A549 treated with Hydrocortisone at 1 μM for 4 hours (cell line): ENCODE results near the gene TPM3. TPM values are rescaled to one million over a fixed set of nuclear protein-coding genes. Genes with fewer than 3 reads are reported as not detected.

Experiments
- total RNA-seq: library from RNA; stranded (reverse); fragments of 200-300 nt; extraction: Qiagen RNA extraction; gene quantifications from 5 replicates; pipeline ENCODE4 v1.2.3, GENCODE V29; 2022

Gene TPM3
- total RNA-seq, result 457 to 643 TPM (median 490 TPM) in 5 replicates

DNA sequence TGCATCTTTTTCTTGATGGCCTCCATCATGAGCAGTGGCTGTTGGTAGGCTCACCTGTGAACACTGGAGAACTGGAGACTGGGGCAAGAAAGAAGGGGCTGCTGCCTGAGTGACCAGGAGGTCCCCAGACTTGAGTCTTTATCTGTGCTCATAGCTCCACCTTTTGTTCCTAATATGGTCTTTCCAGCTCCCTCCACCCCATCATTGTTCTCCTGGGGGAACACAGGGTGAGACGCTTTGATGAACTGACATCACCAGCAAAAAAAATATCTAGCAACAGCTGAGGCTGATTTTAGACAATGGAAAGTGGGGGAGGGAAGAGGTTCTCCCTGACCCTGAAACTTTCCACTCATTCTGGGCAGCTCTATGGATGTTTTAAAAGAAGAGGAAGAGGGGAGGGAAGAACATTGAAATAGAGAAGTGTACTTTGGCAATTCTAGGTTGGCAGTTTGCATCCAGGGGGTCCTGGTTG, at the start of gene TPM3:
Gene TPM3, minus strand, starts transcription at position 111 of the 472 bp plus-strand sequence. Its CDS starts 82 bp downstream, at position 29.

DNA sequence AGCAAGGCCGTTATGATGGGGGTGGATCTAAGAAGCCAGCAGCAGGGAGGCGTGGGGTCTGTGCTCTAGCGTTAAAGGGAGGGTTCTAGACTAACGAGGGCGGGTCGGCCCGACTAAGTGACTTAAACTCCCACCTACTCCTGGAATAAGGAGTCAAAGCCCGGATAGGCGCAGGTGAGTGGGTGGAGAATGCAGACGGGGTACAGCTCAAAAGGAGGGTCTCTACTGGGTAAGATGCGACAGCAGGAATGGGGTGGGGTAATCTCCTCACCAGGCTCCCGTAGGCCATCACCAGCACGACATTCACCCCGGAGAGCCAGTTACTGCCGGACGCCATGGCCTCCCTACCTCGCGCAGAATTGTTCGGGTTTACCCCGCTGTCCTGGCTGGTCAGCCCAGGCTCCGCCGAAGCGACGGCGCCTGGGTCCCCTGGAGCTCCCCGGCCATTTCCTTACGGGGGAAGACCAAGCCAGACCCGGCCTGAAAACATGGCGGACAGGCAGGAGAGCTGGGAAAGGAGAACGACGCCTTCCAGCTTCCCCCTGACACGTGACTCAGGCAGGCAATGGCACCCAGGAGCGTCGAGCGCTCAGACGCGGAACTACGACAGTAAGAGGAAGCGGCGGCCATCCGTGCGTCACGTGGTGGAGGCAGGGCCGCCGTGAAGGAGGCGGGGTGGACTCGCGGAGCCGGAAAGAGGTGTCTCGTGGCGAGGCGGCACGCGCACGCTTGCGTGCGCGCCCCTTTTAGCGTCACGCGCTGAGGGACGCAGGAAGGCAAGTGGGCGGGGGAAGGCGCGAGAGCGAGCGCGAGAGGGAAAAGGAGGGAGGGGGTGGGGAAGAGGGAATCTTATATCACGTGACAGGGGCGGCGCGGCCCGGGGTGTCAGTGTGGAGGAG, 28.4 kb upstream of the TPM3 start, which contains the start of gene UBAP2L:
Gene UBAP2L, plus strand, starts transcription at position 885 of the 899 bp plus-strand sequence. CDS start 4,169 bp downstream, outside the sequence.

DNA sequence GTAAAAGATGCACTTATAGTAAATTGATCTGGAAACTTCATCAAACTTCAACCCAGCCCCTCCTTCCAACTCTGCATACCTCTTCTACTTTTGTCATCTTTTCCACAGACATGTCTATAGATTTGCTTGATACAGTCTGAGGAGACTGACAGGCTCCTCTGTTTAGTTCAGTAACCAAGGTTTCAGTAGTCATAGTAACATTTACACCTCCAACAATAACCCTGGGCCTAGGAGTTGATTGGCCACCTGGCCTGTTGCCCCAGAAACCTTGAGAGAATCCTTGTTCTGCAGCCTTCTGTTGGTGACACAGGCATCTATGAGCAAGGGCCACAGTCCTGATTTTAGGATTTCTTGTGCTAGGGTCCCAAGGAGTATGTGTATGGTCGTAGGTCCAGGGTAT, 14.3 kb upstream of the TPM3 start, which contains the start of gene CFAP141:
Gene CFAP141, minus strand, starts transcription at position 138 of the 400 bp plus-strand sequence. Its CDS starts 26 bp downstream, at position 112.

DNA sequence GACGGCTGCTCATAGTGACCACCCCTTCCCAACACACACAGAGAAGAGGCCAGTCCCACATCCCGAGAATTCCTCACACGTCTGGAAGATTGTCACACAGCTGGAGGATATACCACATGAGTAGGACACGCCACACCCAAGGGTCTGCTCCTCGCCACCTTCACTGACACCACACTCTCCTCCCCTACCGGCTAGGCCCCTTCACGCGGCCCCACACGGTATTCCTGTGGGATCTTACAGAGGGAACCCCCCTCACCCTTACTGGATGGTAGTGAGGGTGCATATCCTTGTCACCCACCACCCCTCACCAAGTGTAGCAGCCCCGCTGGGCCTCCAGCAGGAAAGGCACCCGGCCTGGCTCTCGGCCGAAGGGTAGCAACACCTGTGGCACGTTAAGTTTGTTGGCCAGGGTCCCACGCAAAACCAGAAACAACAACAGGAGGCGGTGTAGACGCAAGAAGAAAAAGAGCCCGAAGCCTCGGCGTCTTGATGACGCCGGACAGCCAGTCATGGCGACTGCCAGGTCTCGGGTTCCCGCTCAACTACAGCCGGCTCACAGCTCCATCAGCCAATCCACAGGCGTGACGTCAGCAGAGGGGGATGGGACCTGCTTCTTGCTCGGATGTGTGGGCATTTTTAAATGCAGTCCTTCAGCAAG, 37.2 kb downstream of the TPM3 start, which contains the start of gene NUP210L:
Gene NUP210L, minus strand, starts transcription at position 540 of the 658 bp plus-strand sequence.

Other genes starting within 250 kb of the TPM3 start
- 28.7 to 34.7 TPM (median 32.6 TPM) in 5 replicates for gene DENND4B, start 245.4 kb downstream of the TPM3 start, total RNA-seq
- gene CRTC2, start 233.5 kb downstream of the TPM3 start, total RNA-seq, result 35.0 to 40.6 TPM (median 35.8 TPM) in 5 replicates
- 160 to 170 TPM (median 162 TPM) in 5 replicates for gene SLC39A1, start 228.6 kb downstream of the TPM3 start, total RNA-seq
- gene CREB3L4, start 224.2 kb downstream of the TPM3 start, total RNA-seq, result 7.8 to 10.5 TPM (median 9.3 TPM) in 5 replicates
- gene JTB, start 214.4 kb downstream of the TPM3 start, total RNA-seq, result 105 to 161 TPM (median 144 TPM) in 5 replicates
- gene RAB13, start 205.8 kb downstream of the TPM3 start, total RNA-seq, result 126 to 154 TPM (median 129 TPM) in 5 replicates
- gene RPS27, start 201.3 kb downstream of the TPM3 start, total RNA-seq, result 4,245 to 5,781 TPM (median 4,379 TPM) in 5 replicates
- gene NUP210L, start 37.0 kb downstream of the TPM3 start, total RNA-seq, result not detected in 5 replicates
- 0.40 TPM in 1 of 5 replicates, not detected in the others for gene CFAP141, start 14.2 kb upstream of the TPM3 start, total RNA-seq
- 98.4 to 113 TPM (median 105 TPM) in 5 replicates for gene UBAP2L, start 28.9 kb upstream of the TPM3 start, total RNA-seq
- 91.8 to 109 TPM (median 96.5 TPM) in 5 replicates for gene HAX1, start 80.5 kb upstream of the TPM3 start, total RNA-seq
- gene AQP10, start 129.0 kb upstream of the TPM3 start, total RNA-seq, result not detected in 5 replicates
- 30.1 to 43.8 TPM (median 38.3 TPM) in 5 replicates for gene ATP8B2, start 133.4 kb upstream of the TPM3 start, total RNA-seq
- 24.3 to 30.7 TPM (median 26.2 TPM) in 5 replicates for gene IL6R, start 213.2 kb upstream of the TPM3 start, total RNA-seq